ENCODE results near the gene UGT2B11.
A peak's percentile ranks its signal among the peaks of the same experiment; 100 is the strongest.
"Not testable (repeated sequence)": the region's sequence is repeated elsewhere in the genome, so short reads cannot be mapped to it uniquely, and the experiment has no call there.

UGT2B11 gene
- total RNA-seq: 0 to 1.9 (median 0) reads per million in 17 experiments

DNA sequence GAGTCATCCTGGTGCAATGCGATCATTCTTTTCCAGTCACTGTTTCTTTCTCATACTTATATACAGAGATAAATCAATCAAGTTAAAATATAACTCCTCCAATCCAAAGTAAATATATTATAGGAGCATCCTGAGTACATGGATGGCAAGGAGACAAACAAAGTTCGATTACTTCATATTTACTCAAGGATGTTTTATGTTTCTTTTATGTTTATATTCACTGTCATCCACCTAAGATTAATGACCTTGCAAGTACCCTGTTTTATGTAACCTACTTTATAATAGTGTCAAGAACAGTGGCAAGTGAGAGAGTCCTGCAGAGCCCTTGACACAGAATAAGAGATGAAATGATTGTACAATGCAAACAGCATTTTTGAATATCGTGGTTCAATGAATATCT is at the start of gene UGT2B11:
Gene UGT2B11 (minus strand): TSS at position 33 of the 400 bp plus-strand sequence. CDS start 26 bp downstream, at position 7.
- no peak for DNase-seq

DNA sequence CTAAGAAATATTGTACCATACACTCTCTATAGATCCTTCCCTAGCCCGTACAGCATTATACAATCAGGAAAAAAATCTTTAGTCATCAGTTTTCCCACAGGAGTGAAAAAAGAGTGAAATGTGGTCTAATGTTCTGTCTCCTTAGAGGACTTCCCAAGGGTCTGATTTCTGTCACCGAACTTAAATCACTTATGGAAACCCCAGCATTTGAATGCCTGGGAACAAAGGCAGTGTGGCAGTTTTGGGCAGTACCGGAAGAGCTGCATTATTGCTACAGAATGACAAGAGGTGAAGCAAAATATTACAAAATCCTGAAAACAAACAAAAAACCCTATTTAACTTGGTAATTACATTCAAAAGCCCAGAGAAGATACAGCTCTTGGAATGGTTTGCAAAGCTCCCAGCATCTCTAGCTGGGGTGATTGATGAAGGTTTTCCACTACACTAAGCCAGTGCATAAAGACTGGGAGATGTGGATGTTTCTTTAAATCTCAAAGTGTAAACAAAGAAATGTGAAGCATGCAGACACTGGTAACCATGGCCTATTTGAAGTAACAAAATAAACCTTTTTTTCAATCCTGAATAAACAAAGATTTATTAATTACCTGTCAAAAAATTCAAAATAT is 38.7 kb upstream of the UGT2B11 start:
- DNase-seq: not testable (repeated sequence)

DNA sequence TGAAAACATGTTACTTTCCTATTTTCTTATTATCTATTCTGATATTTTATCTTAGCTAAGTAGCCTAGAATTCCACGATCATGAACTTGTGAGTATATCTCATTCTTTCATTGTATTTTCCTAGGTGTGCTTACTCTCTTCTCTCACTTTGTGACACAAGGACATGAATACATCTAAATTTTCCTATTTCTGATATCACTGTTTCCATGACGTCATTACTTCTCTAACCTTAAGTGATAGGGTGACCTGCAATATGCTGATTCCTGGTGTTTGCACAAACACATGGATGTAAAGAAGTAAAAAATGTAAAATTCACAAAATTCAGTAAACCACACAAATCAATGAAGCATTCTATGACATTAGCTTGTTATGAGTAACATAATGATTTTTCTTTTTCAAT is 36.3 kb upstream of the UGT2B11 start:
- DNase-seq: not testable (repeated sequence)

DNA sequence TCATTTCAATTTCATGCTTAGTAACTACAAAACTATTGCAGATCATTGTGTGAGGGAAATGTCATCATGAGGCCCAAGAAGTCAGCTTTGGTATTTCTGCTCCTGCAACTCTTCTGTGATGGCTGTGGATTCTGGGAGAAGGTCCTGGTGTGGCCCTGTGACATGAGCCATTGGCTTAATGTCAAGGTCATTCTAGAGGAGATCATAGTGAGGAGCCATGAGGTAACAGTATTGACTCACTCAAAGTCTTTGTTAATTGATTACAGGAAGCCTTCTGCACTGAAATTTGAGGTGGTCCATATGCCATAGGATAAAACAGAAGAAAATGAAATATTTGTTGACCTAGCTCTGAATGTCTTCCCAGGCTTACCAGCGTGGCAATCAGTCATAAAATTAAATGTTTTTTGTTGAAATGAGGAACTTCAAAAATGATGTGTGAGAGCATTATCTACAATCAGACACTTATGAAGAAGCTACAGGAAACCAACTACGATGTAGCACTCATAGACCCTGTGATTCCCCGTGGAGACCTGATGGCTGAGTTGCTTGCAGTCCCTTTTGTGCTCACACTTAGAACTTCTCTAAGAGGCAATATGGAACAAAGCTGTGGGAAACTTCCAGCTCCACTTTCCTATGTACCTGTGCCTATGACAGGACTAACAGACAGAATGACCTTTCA is 28.2 kb upstream of the UGT2B11 start:
- not testable (repeated sequence) for DNase-seq

DNA sequence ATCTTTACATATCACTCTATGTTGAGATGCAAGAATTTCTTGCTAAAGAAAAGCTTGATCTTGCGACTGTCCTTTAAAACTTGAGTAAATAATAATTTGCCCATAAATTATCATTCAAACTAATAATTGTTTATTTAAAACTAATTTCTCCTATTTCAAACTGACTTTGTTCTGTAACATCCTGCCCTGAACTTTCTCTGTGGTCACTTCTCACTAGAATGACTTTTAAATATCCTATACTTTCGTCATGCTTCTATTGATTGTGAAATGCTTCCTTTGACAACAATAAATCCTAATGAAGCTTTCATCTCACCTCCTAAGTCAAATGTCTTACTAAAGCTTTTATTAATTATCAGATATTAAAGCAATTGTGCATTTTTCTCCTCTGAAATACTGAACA is 27.2 kb upstream of the UGT2B11 start:
- peak in 2 of 4 experiments; percentile 8 to 14 for DNase-seq

DNA sequence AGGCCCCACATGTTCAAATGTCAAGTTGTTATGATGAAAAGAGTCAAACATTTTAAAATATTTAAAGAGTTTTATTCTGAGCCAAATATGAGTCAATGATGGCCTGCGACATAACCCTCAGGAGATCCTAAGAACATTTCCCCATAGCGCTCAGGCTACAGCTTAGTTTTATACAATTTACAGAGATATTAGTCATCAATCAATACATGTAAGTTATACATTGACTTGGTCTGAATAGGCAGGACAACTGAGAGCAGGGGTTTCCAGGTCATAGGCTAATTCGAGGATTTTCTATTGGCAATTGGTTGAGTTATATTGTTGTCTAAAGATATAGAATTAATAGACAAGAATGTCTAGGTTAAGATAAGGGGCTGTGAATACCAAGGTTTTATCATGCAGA is 26.2 kb upstream of the UGT2B11 start:
- not testable (repeated sequence) for DNase-seq

DNA sequence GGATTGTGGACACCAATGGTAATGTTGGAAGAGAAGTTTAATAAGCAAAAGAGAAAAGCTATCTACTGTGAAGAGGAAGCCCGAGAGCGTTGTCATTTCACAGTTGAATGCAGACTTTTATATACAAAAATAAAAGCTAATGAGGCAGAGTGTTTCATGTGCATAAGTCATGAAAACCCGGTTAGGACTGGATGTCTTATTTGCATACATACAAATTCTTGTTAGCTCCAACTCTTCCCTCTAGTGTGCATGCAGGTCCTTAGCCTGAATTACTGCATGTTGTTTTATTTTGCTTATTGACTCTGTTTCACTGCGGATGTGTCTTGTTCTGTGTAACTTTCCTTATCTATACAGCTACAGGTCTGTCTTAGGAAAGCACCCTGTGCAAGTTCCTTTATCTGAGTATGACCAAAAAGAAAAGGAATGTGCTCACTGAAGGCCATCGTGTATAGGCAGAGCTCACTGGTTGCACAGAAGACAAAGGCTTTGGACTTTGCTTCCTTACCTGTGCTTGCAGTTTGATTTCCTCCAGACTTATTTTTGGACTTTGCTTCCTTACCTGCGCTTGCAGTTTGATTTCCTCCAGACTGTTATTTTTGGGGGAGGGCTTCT is 25.1 kb upstream of the UGT2B11 start:
- no peak for DNase-seq

DNA sequence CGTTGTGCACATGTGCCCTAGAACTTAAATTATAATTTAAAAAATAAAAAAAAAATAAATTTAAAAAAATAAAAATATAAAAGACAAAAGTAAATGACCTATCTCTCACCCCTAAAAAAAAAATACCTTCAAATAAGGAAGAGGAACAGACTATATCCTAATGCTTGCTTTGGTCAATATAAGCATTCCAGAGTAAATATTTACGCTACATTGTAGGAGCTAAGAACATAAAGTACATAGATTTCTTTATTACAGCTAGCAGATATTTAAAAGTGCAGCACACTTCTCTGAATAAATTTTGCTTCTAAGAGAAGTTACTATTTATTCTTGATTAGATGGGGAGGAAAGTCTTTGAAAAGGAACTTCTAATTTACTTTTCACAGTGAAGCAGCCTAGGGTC is 24.5 kb upstream of the UGT2B11 start:
- DNase-seq: no peak

DNA sequence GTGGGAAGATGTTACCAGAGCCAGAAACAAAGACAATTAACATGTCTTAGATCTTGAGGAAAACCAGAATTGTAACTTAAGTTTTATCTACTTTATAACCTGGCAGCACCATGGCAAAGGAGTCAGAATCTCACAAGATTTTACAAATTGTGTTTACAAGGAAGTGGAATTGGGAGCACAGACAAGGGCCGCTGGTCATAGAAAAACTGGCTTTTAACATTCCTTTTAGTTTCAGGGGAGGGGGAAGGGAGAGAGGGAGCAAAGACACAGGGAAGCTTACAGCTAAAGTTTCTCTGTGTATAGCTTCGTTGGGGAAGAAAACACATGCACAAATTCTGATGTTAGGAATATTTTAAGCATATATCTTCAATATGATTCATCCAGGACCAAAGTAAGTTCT is 10.3 kb upstream of the UGT2B11 start:
- no peak for DNase-seq

DNA sequence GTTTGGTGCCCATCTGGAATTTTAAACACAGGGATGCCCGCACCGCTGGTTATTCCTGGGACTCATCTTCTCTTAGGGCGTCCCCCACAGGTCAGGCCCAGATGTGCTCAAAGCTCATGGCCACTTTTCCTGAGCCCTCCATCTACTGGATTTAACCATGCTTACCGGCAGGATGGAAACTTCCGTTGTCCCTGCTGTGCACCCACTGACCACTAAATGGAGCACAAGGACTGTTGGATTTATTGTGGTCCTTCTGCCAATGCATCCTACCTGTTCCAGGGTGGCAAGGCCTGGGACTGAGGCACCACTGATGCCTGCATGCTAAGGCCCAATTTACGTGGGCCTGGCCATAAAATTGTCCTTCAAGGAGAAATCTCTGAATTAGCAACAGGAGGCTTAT is 8.7 kb upstream of the UGT2B11 start:
- DNase-seq: not testable (repeated sequence)

DNA sequence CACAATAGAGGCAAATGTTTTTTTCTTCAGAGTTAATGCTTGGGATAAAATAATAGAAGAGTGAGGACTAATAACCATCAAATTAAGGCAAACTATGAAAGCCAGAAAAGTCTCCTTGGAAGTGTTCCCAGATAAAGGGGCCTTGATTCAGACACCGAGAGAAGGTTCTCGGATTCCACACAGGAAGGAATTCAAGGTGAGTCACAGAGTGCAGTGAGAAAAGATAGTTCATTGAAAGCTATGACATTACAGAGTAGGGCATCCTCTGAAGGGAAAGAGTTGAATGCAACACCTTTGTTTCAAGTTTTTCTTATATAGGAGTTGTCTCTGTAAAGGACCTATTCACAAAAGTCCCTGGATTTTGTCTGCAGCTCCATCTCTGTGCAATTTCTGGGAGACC is 3.9 kb upstream of the UGT2B11 start:
- not testable (repeated sequence) for DNase-seq

DNA sequence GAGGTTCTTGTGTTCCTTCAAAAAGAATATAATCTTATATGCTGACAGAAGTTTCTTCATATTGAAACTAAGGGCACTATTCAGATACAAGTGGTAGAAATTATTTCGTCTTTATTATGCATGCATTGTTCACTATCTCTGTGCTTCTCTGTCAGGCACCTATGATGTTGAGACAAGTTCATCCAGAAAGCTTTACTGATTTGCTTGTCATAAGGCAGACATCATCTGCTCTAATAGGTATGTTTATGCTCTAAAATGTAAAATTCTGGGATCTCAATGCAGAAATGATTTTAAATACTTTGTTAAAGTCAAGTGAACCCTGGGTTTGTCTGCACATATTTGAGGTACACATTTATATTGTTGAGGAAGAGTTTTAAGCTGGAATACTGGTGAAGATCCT is 3.6 kb downstream of the UGT2B11 start:
- DNase-seq: no peak

DNA sequence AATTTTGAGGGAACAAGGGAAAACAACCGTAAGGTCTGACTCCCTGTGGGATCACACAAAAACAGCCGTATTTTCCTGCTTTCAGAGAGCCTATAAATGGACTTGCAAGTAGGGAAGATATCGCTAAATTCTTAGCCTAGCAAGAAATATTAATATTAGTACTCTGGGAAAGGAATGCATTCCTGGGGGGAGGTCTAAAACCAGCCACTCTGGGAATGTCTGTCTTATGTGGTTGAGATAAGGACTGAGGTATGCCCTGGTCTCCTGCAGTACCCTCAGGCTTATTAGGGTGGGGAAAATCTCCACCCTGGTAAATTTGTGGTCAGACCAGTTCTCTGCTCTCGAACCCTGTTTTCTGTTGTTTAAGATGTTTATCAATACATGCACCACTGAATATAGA is 16.0 kb downstream of the UGT2B11 start:
- DNase-seq: not testable (repeated sequence)

DNA sequence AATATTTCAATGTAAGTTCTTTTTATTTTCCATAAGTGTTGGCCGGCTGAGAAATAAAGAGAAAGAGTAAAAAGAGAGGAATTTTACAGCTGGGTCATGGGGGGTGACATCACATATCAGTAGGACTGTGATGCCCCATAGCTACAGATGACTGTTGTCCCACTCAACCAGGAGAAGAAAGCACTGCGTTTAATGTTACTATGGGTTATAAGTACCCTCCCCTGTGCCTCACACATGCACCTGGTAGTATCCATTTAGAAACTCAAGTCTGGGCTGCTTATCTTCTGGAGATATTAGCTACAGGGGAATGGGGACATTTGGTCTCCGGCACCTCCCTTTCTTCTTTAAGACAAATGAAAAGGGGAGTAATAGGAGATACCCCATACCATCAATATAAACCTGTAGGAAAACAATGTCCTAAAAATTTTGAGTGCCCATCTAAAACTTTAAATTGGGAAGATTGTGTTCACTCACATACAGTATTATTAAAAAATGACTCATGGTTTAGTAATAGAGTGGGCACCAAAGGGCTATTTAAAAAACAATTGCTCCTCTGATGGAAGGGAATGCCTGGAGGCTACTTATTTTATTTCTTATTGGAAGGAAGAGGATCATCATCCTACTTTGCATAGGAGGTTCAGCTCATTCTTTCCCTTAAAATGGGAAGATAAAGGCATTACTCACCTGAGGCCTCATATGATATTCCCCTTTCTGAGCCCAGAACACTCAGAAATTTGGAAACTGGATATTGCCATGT is 18.2 kb downstream of the UGT2B11 start:
- no peak for DNase-seq

DNA sequence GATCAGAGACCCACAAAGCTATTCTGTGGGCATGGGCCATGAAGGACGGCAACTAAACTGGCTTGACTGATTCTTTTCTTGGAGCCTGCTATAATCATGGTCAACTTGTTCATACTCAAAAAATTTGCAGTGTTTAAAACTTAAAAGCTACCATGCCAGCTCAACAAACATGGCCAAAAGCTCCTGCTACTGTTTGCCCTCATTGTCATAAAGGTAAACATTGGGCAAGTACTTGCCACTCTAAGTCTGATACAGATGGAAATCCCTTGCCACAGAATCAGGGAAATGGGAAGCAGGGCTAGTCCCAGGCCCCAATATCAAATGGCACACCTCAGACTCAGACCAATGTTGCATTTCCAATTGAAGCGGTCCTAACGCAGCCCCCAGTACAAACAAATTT is 20.4 kb downstream of the UGT2B11 start:
- no peak for DNase-seq

DNA sequence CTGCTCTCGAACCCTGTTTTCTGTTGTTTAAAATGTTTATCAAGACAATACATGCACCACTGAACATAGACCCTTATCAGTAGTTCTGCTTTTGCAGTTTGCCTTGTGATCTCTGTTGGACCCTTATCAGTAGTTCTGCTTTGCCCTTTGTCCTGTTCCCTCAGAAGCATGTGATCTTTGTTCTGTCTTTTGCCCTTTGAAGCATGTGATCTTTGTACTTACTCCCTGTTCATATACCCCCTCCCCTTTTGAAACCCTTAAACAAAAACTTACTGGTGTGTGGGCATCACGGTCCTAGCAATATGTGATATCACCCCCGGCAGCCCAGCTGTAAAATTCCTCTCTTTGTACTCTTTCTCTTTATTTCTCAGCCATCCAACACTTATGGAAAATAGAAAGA is 22.6 kb downstream of the UGT2B11 start:
- not testable (repeated sequence) for DNase-seq

DNA sequence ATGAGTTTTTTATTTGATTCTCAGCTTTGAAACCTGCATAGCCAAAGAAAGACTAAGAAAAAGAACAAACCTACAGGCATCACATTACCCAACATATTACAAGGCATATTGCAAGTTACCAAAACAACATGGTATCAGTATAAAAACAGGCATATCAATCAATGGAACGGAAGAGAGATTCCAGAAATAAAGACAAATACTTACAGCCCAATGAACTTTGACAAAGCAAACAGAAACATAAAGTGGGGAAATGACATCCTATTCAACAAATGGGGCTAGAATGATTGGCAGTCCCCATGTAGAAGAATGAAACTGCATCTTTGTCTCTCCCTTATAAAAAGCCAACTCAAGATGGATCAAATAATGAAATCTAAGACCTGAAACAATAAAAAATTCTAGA is 23.9 kb downstream of the UGT2B11 start:
- not testable (repeated sequence) for DNase-seq

DNA sequence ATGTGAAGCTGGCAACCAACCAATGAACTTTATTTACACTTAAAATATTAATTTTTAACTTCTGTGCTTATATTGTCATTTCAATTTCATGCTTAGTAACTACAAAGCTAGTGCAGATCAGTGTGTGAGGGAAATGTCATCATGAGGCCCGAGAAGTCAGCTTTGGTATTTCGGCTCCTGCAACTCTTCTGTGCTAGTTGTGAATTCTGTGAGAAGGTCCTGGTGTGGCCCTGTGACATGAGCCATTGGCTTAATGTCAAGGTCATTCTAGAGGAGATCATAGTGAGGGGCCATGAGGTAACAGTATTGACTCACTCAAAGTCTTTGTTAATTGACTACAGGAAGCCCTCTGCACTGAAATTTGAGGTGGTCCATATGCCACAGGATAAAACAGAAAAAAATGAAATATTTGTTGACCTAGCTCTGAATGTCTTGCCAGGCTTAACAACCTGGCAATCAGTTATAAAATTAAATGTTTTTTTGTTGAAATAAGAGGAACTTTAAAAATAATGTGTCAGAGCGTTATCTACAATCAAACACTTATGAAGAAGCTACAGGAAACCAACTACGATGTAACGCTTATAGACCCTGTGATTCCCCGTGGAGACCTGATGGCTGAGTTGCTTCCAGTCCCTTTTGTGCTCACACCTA is 32.9 kb downstream of the UGT2B11 start:
- DNase-seq: not testable (repeated sequence)

DNA sequence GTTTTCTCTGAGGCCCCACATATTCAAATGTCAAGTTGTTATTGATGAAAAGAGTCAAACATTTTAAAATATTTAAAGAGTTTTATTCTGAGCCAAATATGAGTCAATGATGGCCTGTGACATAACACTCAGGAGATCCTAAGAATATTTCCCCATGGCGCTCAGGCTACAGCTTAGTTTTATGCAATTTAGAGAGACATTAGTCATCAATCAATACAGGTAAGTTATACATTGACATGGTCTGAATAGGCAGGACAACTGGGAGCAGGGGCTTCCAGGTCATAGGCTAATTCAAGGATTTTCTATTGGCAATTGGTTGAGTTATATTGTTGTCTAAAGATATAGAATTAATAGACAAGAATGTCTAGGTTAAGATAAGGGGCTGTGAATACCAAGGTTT is 34.7 kb downstream of the UGT2B11 start:
- DNase-seq: not testable (repeated sequence)

DNA sequence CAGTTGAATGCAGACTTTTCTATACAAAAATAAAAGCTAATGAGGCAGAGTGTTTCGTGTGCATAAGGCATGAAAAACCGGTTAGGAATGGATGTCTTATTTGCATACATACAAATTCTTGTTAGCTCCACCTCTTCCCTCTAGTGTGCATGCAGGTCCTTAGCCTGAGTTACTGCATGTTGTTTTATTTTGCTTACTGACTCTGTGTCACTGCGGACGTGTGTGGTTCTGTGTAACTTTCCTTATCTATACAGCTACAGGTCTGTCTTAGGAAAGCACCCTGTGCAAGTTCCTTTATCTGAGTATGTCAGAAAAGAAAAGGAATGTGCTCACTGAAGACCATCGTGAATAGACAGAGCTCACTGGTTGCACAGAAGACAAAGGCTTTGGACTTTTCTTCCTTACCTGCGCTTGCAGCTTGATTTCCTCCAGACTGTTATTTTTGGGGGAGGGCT is 35.8 kb downstream of the UGT2B11 start:
- DNase-seq: not testable (repeated sequence)

DNA sequence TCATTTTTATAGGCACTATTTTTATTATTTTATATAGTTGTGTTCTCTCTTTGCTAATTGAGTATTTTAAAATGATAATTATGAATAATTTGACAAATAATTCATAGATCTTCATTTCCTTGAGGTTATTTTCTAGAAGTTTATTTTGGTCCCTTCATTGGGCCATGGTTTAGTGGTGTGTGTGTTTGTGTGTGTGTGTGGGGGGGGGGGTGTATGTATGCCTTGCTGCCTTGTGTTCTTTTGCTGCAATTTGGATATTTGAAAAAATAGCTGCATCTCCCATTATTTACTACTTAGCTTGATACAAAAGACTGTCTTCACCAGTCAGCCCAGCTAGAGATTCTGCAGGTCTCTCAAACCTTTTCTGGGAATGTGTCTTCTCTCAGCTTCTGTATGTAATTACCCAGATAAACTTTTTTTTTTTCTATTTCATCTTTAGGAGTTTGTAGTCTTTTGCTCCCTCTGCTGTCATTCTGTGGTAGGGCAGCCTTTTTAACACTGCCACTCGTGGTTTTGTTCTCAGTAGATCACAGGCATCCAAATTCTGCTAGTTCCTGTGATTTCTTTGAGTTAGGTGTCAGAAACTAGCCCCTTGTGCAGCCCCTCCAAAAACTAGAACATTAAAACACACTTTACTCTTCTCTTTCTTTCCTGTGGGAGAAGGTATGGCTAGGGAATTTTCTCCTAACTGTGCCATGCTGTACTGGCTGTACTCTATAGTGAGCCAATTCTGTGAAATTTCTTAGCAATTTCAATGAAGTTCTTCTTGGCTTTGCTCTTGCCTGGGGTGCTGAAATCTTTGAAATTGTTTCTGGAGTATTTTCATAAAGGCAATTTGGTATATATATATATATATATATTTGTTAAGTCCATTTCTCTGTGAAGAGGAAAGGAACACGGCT is 44.1 kb downstream of the UGT2B11 start:
- DNase-seq: peak; percentile 22 to 52 (median 42)
